CD4-positive, CD25-positive, alpha-beta regulatory T cell (primary cell): ENCODE data around the gene DCAF8L2. TPM values are rescaled to one million over a fixed set of nuclear protein-coding genes. Genes with fewer than 3 reads are reported as not detected.
"Not testable (repeated sequence)": the region's sequence is repeated elsewhere in the genome, so short reads cannot be mapped to it uniquely, and the experiment has no call there.

Experiments
- ATAC-seq, 2 donors: fragments of 150-1000 bp; cut with Tn5 transposase; one replicate each; pipeline ENCODE4 v1.10.0; 2021; ENCODE audit warnings: low read depth in 2 of 2, moderate number of reproducible peaks in 2 of 2, moderate library complexity in 1 of 2
- DNase-seq, 3 donors: peaks; one replicate each; pipeline versions ENCODE4 v3.0.0 to v3.0.0-alpha.2; 2012 to 2022; ENCODE audit warnings: mixed read lengths in 1 of 3
- H3K27ac ChIP-seq: one replicate; pipeline ENCODE4 v1.7.0; 2013; ENCODE audit warnings: mild to moderate bottlenecking, low read length; ENCODE audit not compliant: insufficient read depth, poor library complexity, severe bottlenecking
- H3K27me3 ChIP-seq: one replicate; pipeline ENCODE4 v1.7.0; 2013; ENCODE audit warnings: low read length; ENCODE audit not compliant: control insufficient read depth, insufficient read depth
- H3K36me3 ChIP-seq: one replicate; pipeline ENCODE4 v1.7.0; 2013; ENCODE audit warnings: mild to moderate bottlenecking, low read length, moderate library complexity; ENCODE audit not compliant: control insufficient read depth, insufficient read depth
- H3K4me1 ChIP-seq: 2 replicates; pipeline ENCODE4 v1.7.0; 2013; ENCODE audit warnings: mild to moderate bottlenecking, low read length; ENCODE audit not compliant: insufficient read depth, control insufficient read depth, poor library complexity, severe bottlenecking
- H3K4me3 ChIP-seq: one replicate; pipeline ENCODE4 v1.7.0; 2013; ENCODE audit warnings: low read depth, mild to moderate bottlenecking, low read length, moderate library complexity
- H3K9me3 ChIP-seq, 2 experiments: 1 replicate in 1 of 2; 2 replicates in 1 of 2; pipeline ENCODE4 v1.7.0; 2013; ENCODE audit warnings: low read length in 2 of 2, mild to moderate bottlenecking in 1 of 2, moderate library complexity in 1 of 2; ENCODE audit not compliant: control insufficient read depth in 2 of 2
- H3K27ac Mint-ChIP-seq, 3 donors: one replicate each; pipeline ENCODE4 v1.8.0; 2020 to 2022; ENCODE audit warnings: mild to moderate bottlenecking in 3 of 3, mixed read lengths in 3 of 3, moderate library complexity in 2 of 3
- H3K27me3 Mint-ChIP-seq: one replicate; pipeline ENCODE4 v1.8.0; 2022; ENCODE audit warnings: mild to moderate bottlenecking, mixed read lengths
- H3K36me3 Mint-ChIP-seq: one replicate; pipeline ENCODE4 v1.8.0; 2020; ENCODE audit warnings: mixed read lengths
- H3K4me1 Mint-ChIP-seq, 4 donors: one replicate each; pipeline ENCODE4 v1.8.0; 2020 to 2022; ENCODE audit warnings: mixed read lengths in 4 of 4, mild to moderate bottlenecking in 1 of 4
- H3K4me3 Mint-ChIP-seq, 4 donors: one replicate each; pipeline ENCODE4 v1.8.0; 2020 to 2022; ENCODE audit warnings: mild to moderate bottlenecking in 4 of 4, mixed read lengths in 4 of 4, moderate library complexity in 3 of 4
- H3K9me3 Mint-ChIP-seq, 7 donors: one replicate each; pipeline ENCODE4 v1.8.0; 2020 to 2022; ENCODE audit warnings: mixed read lengths in 7 of 7, mild to moderate bottlenecking in 3 of 7, moderate library complexity in 2 of 7
- polyA plus RNA-seq, 4 donors: library from polyadenylated mRNA; unstranded; fragments of 300-500 nt; fragmentation: Illumina TruSeq; gene quantifications; one replicate each; pipeline ENCODE4 v1.2.3, GENCODE V29; 2021
- total RNA-seq: library from RNA; stranded (reverse); gene quantifications from one replicate; pipeline ENCODE4 v1.2.3, GENCODE V29; 2022

Gene DCAF8L2
- total and polyA plus RNA-seq, 5 donors from 2014 or later = not detected

GRCh38 chrX:27731962-27732361 lies 141.8 kb downstream of the DCAF8L2 start:
- ATAC-seq = no peak
- no peak for DNase-seq
- no peaks in the 10 kb centered on the region for H3K36me3 Mint-ChIP-seq

GRCh38 chrX:27735914-27736313 lies 145.8 kb downstream of the DCAF8L2 start:
- Histone ChIP-seq H3K4me1 (no peaks in the 10 kb centered on the region), H3K27me3 (no peaks in the 10 kb centered on the region), H3K36me3 (no peaks in the 10 kb centered on the region), H3K27ac (no peak overlapping the region), H3K9me3 (no peaks in the 10 kb centered on the region), H3K4me3 (no peak overlapping the region)
- H3K9me3 Mint-ChIP-seq = peaks cover 0 to 8% (median 0%) of the 10 kb centered on the region in 7 donors
- no peak overlapping the region for H3K4me3 Mint-ChIP-seq
- no peaks in the 10 kb centered on the region for H3K27me3 Mint-ChIP-seq
- DNase-seq (no peak), ATAC-seq (no peak)
- H3K27ac Mint-ChIP-seq = no peak overlapping the region
- H3K36me3 Mint-ChIP-seq = no peaks in the 10 kb centered on the region
- no peaks in the 10 kb centered on the region for H3K4me1 Mint-ChIP-seq

More at GRCh38 chrX:27731962-27732361, 141.8 kb downstream of the DCAF8L2 start:
- Mint-ChIP-seq H3K27me3 (no peaks in the 10 kb centered on the region), H3K4me1 (no peaks in the 10 kb centered on the region), H3K9me3 (peaks cover 0 to 5% (median 0%) of the 10 kb centered on the region in 7 donors), H3K4me3 (no peak overlapping the region), H3K27ac (no peak overlapping the region)
- Histone ChIP-seq H3K27ac (no peak overlapping the region), H3K4me3 (no peak overlapping the region), H3K27me3 (no peaks in the 10 kb centered on the region), H3K36me3 (no peaks in the 10 kb centered on the region), H3K9me3 (no peaks in the 10 kb centered on the region), H3K4me1 (no peaks in the 10 kb centered on the region)

- no peaks in the 10 kb centered on the region for H3K4me1 ChIP-seq
- H3K27me3 ChIP-seq = no peaks in the 10 kb centered on the region
- H3K4me3 ChIP-seq = no peak overlapping the region
- Mint-ChIP-seq H3K9me3 (peaks cover 0 to 8% (median 0%) of the 10 kb centered on the region in 7 donors), H3K27me3 (no peaks in the 10 kb centered on the region), H3K36me3 (no peaks in the 10 kb centered on the region), H3K4me3 (no peak overlapping the region), H3K27ac (no peak overlapping the region), H3K4me1 (no peaks in the 10 kb centered on the region)
- no peaks in the 10 kb centered on the region for H3K9me3 ChIP-seq
- H3K36me3 ChIP-seq = no peaks in the 10 kb centered on the region
- no peak overlapping the region for H3K27ac ChIP-seq
- ATAC-seq (no peak), DNase-seq (no peak)
Measured at GRCh38 chrX:27740933-27741332, 150.8 kb downstream of the DCAF8L2 start.

- not testable (repeated sequence) for H3K27ac ChIP-seq, H3K36me3 Mint-ChIP-seq, DNase-seq, H3K4me3 ChIP-seq, H3K27me3 ChIP-seq, H3K36me3 ChIP-seq, H3K4me1 ChIP-seq, H3K4me1 Mint-ChIP-seq, H3K9me3 ChIP-seq, H3K4me3 Mint-ChIP-seq, H3K27me3 Mint-ChIP-seq, H3K27ac Mint-ChIP-seq, ATAC-seq
- peaks cover 0 to 12% (median 0%) of the 10 kb centered on the region in 7 donors for H3K9me3 Mint-ChIP-seq
Measured at GRCh38 chrX:27743521-27743920, 153.4 kb downstream of the DCAF8L2 start.

- peaks cover 0 to 3% of the 10 kb centered on the region in 2 experiments for H3K9me3 ChIP-seq
- H3K36me3 ChIP-seq = no peaks in the 10 kb centered on the region
- H3K4me3 ChIP-seq = no peak overlapping the region
- H3K27ac Mint-ChIP-seq = no peak overlapping the region
- ATAC-seq = no peak
- no peaks in the 10 kb centered on the region for H3K36me3 Mint-ChIP-seq
- H3K27me3 Mint-ChIP-seq = no peaks in the 10 kb centered on the region
- H3K4me3 Mint-ChIP-seq = no peak overlapping the region
- no peak for DNase-seq
- no peaks in the 10 kb centered on the region for H3K27me3 ChIP-seq
- no peaks in the 10 kb centered on the region for H3K4me1 Mint-ChIP-seq
- H3K27ac ChIP-seq = no peak overlapping the region
- peaks cover 0 to 13% (median 2%) of the 10 kb centered on the region in 7 donors for H3K9me3 Mint-ChIP-seq
- H3K4me1 ChIP-seq = no peaks in the 10 kb centered on the region
Measured at GRCh38 chrX:27746516-27746915, 156.4 kb downstream of the DCAF8L2 start.

- not testable (repeated sequence) for H3K4me1 Mint-ChIP-seq, H3K36me3 ChIP-seq, H3K4me3 Mint-ChIP-seq, H3K4me1 ChIP-seq, H3K27ac Mint-ChIP-seq, ATAC-seq, DNase-seq, H3K27ac ChIP-seq, H3K27me3 Mint-ChIP-seq, H3K36me3 Mint-ChIP-seq, H3K9me3 ChIP-seq, H3K27me3 ChIP-seq, H3K4me3 ChIP-seq
- H3K9me3 Mint-ChIP-seq = peaks cover 0 to 15% (median 2%) of the 10 kb centered on the region in 7 donors
Measured at GRCh38 chrX:27750298-27750697, 160.2 kb downstream of the DCAF8L2 start.

GRCh38 chrX:27751976-27752375 lies 161.8 kb downstream of the DCAF8L2 start:
- H3K4me3 Mint-ChIP-seq = no peak overlapping the region
- H3K4me1 Mint-ChIP-seq = peaks cover 0 to 5% (median 0%) of the 10 kb centered on the region in 4 donors
- H3K9me3 Mint-ChIP-seq = peaks cover 0 to 15% (median 2%) of the 10 kb centered on the region in 7 donors
- no peak for ATAC-seq
- H3K27me3 ChIP-seq = no peaks in the 10 kb centered on the region
- H3K36me3 Mint-ChIP-seq = no peaks in the 10 kb centered on the region
- H3K4me1 ChIP-seq = no peaks in the 10 kb centered on the region
- H3K27ac ChIP-seq = no peak overlapping the region
- DNase-seq = no peak
- H3K36me3 ChIP-seq = no peaks in the 10 kb centered on the region
- no peak overlapping the region for H3K4me3 ChIP-seq
- no peak overlapping the region for H3K27ac Mint-ChIP-seq
- H3K27me3 Mint-ChIP-seq = no peaks in the 10 kb centered on the region
- no peaks in the 10 kb centered on the region for H3K9me3 ChIP-seq

- Histone ChIP-seq H3K36me3 (no peaks in the 10 kb centered on the region), H3K27me3 (no peaks in the 10 kb centered on the region), H3K9me3 (no peaks in the 10 kb centered on the region), H3K27ac (no peak overlapping the region), H3K4me3 (no peak overlapping the region), H3K4me1 (no peaks in the 10 kb centered on the region)
- H3K9me3 Mint-ChIP-seq = peaks cover 0 to 10% (median 2%) of the 10 kb centered on the region in 7 donors
- H3K4me1 Mint-ChIP-seq = no peaks in the 10 kb centered on the region
- H3K4me3 Mint-ChIP-seq = no peak overlapping the region
- no peaks in the 10 kb centered on the region for H3K27me3 Mint-ChIP-seq
- ATAC-seq = no peak
- no peak for DNase-seq
- no peaks in the 10 kb centered on the region for H3K36me3 Mint-ChIP-seq
- H3K27ac Mint-ChIP-seq = no peak overlapping the region
Measured at GRCh38 chrX:27765718-27766117, 175.6 kb downstream of the DCAF8L2 start.
